ENCODE measurements around the gene C19orf12. TPM values are rescaled to one million over a fixed set of nuclear protein-coding genes. Genes with fewer than 3 reads are reported as not detected.

The C19orf12 gene
- total and polyA plus RNA-seq, 3 donors from 2014 or later, result 20.8 to 40.5 (median 28.8) TPM

DNA sequence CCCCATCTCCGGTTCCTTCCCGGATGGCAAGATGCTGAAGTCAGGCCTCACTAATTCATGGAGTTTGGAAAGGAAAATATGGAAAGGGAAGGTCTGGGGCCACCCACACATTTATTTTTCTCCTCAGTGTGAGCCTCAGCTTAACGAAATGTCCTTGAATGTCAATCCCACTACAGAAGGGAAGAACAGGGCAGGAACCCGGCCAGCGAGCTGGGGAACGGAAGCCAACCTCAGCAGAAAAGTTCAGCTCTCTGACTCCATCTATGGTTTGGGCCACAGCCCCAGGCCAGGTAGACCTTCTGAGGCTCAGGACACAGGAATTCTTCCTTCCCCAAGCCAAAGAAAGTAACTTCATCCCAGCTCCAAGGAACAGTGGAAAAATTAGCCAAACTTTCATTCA, 8.4 kb downstream of the C19orf12 start:
- peak; percentile 58 for DNase-seq
- WGBS, 2 donors, result 61 to 70% methylated on average over 6 of the region's 6 CpGs
- H3K27me3 ChIP-seq, result no peaks in the 10 kb centered on the region
- H3K36me3 ChIP-seq (ENCODE audit: low read depth, missing control alignments), result no peaks in the 10 kb centered on the region
- intact Hi-C loops (cut with DNase I; ENCODE audit: low total_unique reads), result no loop called here
- TF ChIP-seq, protein P1, sequence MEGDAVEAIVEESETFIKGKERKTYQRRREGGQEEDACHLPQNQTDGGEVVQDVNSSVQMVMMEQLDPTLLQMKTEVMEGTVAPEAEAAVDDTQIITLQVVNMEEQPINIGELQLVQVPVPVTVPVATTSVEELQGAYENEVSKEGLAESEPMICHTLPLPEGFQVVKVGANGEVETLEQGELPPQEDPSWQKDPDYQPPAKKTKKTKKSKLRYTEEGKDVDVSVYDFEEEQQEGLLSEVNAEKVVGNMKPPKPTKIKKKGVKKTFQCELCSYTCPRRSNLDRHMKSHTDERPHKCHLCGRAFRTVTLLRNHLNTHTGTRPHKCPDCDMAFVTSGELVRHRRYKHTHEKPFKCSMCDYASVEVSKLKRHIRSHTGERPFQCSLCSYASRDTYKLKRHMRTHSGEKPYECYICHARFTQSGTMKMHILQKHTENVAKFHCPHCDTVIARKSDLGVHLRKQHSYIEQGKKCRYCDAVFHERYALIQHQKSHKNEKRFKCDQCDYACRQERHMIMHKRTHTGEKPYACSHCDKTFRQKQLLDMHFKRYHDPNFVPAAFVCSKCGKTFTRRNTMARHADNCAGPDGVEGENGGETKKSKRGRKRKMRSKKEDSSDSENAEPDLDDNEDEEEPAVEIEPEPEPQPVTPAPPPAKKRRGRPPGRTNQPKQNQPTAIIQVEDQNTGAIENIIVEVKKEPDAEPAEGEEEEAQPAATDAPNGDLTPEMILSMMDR (IDR thresholded peaks at IDR 0.05), result no peak
- no peak for TF ChIP-seq POLR2A (IDR thresholded peaks at IDR 0.05)
- no peaks in the 10 kb centered on the region for H3K9me3 ChIP-seq
- H3K4me3 ChIP-seq, result no peak overlapping the region
- H3K4me1 ChIP-seq, result peaks cover 36% of the 10 kb centered on the region
- H3K27ac ChIP-seq, result peak overlapping the region; percentile 50 to 73

DNA sequence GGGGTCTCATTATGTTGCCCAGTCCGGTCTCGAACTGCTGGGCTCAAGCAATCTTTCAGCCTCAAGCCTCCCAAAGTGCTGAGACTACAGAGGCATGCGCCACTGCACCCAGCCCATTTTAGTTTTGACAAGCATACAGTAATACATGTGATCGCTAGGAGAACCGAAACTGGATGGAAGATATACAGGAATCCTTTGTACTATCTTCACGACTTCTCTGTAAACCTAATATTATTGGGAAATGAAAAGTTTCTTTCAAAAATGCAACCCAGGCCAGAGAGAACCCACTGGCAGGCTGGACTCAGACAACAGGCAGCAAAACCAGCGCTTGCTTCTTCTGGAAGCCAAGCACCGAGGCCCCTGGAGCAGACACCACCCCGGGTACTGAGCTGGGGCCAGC, 9.4 kb downstream of the C19orf12 start:
- no peak for DNase-seq
- Histone ChIP-seq H3K4me3 (no peak overlapping the region), H3K36me3 (ENCODE audit: low read depth, missing control alignments) (no peaks in the 10 kb centered on the region), H3K27me3 (no peaks in the 10 kb centered on the region), H3K4me1 (peaks cover 36% of the 10 kb centered on the region), H3K27ac (peak overlapping the region; percentile 50 to 73), H3K9me3 (no peaks in the 10 kb centered on the region)
- TF ChIP-seq, protein P1 (IDR thresholded peaks at IDR 0.05), result no peak
- TF ChIP-seq POLR2A (IDR thresholded peaks at IDR 0.05), result no peak
- WGBS, 2 donors, result 64 to 78% methylated on average over 9 of the region's 9 CpGs
- intact Hi-C loops (cut with DNase I; ENCODE audit: low total_unique reads), result no loop called here

DNA sequence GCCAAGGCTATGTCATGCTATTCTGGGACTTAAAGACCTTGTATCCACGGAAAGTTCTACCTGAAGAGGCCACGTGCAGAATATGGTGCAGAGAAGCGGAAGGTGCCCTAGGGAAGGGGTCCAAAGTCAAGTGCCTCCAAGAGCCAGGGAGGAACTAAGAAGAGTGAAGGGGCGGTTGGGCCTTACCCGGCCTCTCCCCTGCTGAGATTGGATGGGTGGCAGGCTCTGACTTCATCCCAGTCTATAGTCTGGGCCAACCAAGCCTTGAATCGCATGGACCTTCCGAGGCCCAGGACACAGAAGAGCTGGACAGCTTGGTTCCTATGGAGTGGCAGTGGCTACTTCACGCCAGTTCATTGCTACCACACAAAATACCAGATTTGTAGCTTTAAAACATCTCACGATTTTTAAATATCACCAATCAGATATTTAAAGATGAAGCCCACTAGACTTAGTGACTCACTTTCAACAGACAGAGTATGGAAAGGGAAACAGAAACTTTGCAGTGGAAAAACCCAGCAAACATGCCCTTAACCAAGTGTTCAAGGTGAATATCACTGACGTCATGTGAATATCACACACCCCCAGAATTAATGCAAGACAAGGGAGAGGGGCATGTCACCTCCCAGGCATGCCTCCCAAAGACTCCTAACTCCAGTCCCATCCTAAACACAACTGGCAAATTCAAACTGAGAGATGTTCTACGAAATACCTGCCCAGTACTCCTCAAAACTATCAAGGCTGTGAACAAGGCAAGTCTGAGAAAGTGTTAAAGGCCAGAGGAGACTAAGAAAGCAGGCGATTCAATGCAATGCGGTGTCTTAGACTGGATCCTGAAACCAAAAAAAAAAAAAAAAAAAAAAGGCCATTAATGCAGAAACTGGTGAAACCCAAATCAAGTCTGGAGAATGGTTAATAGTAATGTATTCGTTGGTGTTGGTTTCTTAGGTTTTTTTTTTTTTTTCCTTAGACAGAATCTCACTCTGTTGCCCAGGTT, 10.2 kb downstream of the C19orf12 start:
- Histone ChIP-seq H3K4me3 (no peak overlapping the region), H3K27me3 (no peaks in the 10 kb centered on the region), H3K27ac (peak overlapping the region in 1 of 2 donors; percentile 73), H3K9me3 (no peaks in the 10 kb centered on the region), H3K4me1 (peaks cover 36% of the 10 kb centered on the region), H3K36me3 (ENCODE audit: low read depth, missing control alignments) (no peaks in the 10 kb centered on the region)
- 88% methylated on average over 14 of the region's 14 CpGs for WGBS, 2 donors
- DNase-seq, result no peak
- intact Hi-C loops (cut with DNase I; ENCODE audit: low total_unique reads), result no loop called here
- TF ChIP-seq POLR2A (IDR thresholded peaks at IDR 0.05), result no peak
- TF ChIP-seq, protein P1 (IDR thresholded peaks at IDR 0.05), result no peak

GRCh38 chr19:29702963-29703320, 12.1 kb downstream of the C19orf12 start:
- Histone ChIP-seq H3K27me3 (no peaks in the 10 kb centered on the region), H3K36me3 (ENCODE audit: low read depth, missing control alignments) (no peaks in the 10 kb centered on the region), H3K27ac (no peak overlapping the region), H3K4me1 (peaks cover 22% of the 10 kb centered on the region), H3K9me3 (no peaks in the 10 kb centered on the region), H3K4me3 (no peak overlapping the region)
- TF ChIP-seq, protein P1 (IDR thresholded peaks at IDR 0.05), result no peak
- TF ChIP-seq POLR2A (IDR thresholded peaks at IDR 0.05), result no peak
- whole genome bisulfite sequencing, 2 donors, result 95% methylated on average over 9 of the region's 9 CpGs
- intact Hi-C loops (cut with DNase I; ENCODE audit: low total_unique reads), result no loop called here
- no peak for DNase-seq

Data from testis (tissue), 3 donors.